ENCODE data around the gene CARD11.

CARD11 gene

GRCh38 chr7:2996141-2996540, 47.5 kb downstream of the CARD11 start:
- in situ Hi-C loops (cut with HindIII; ENCODE audit: low pct_ligation_motif_present, low pct_unique_long_range_greater_than_20kb, low sequenced_read_pairs): no loop called here

GRCh38 chr7:2993868-2994267, 49.8 kb downstream of the CARD11 start:
- in situ Hi-C loops (cut with HindIII; ENCODE audit: low pct_ligation_motif_present, low pct_unique_long_range_greater_than_20kb, low sequenced_read_pairs): no loop called here
- DNase-seq: no peak

More at GRCh38 chr7:2996141-2996540, 47.5 kb downstream of the CARD11 start:
- DNase-seq: no peak

- no peak for DNase-seq
- in situ Hi-C loops (cut with HindIII; ENCODE audit: low pct_ligation_motif_present, low pct_unique_long_range_greater_than_20kb, low sequenced_read_pairs): no loop called here
Measured at GRCh38 chr7:2993396-2993795, 50.3 kb downstream of the CARD11 start.

- in situ Hi-C loops (cut with HindIII; ENCODE audit: low pct_ligation_motif_present, low pct_unique_long_range_greater_than_20kb, low sequenced_read_pairs): no loop called here
- DNase-seq: no peak
Measured at GRCh38 chr7:2990949-2991470, 52.7 kb downstream of the CARD11 start.

- no peak for DNase-seq
- in situ Hi-C loops (cut with HindIII; ENCODE audit: low pct_ligation_motif_present, low pct_unique_long_range_greater_than_20kb, low sequenced_read_pairs): no loop called here
Measured at GRCh38 chr7:2986561-2986960, 57.1 kb downstream of the CARD11 start.

- in situ Hi-C loops (cut with HindIII; ENCODE audit: low pct_ligation_motif_present, low pct_unique_long_range_greater_than_20kb, low sequenced_read_pairs): no loop called here
- no peak for DNase-seq
Measured at GRCh38 chr7:2985866-2986265, 57.8 kb downstream of the CARD11 start.

GRCh38 chr7:2984091-2984490, 59.6 kb downstream of the CARD11 start:
- no peak for DNase-seq
- in situ Hi-C loops (cut with HindIII; ENCODE audit: low pct_ligation_motif_present, low pct_unique_long_range_greater_than_20kb, low sequenced_read_pairs): no loop called here

GRCh38 chr7:2983586-2983985, 60.1 kb downstream of the CARD11 start:
- DNase-seq: no peak
- in situ Hi-C loops (cut with HindIII; ENCODE audit: low pct_ligation_motif_present, low pct_unique_long_range_greater_than_20kb, low sequenced_read_pairs): no loop called here

- DNase-seq: no peak
- in situ Hi-C loops (cut with HindIII; ENCODE audit: low pct_ligation_motif_present, low pct_unique_long_range_greater_than_20kb, low sequenced_read_pairs): no loop called here
Measured at GRCh38 chr7:2982831-2983230, 60.8 kb downstream of the CARD11 start.

- in situ Hi-C loops (cut with HindIII; ENCODE audit: low pct_ligation_motif_present, low pct_unique_long_range_greater_than_20kb, low sequenced_read_pairs): no loop called here
- DNase-seq: no peak
Measured at GRCh38 chr7:2982401-2982800, 61.3 kb downstream of the CARD11 start.

GRCh38 chr7:2981103-2981480, 62.6 kb downstream of the CARD11 start:
- in situ Hi-C loops (cut with HindIII; ENCODE audit: low pct_ligation_motif_present, low pct_unique_long_range_greater_than_20kb, low sequenced_read_pairs): no loop called here
- no peak for DNase-seq

- in situ Hi-C loops (cut with HindIII; ENCODE audit: low pct_ligation_motif_present, low pct_unique_long_range_greater_than_20kb, low sequenced_read_pairs): no loop called here
Measured at GRCh38 chr7:2980401-2981102, 63.1 kb downstream of the CARD11 start.

GRCh38 chr7:2979951-2980350, 63.7 kb downstream of the CARD11 start:
- in situ Hi-C loops (cut with HindIII; ENCODE audit: low pct_ligation_motif_present, low pct_unique_long_range_greater_than_20kb, low sequenced_read_pairs): no loop called here
- DNase-seq: no peak

More at GRCh38 chr7:2980401-2981102, 63.1 kb downstream of the CARD11 start:
- DNase-seq: no peak

- in situ Hi-C loops (cut with HindIII; ENCODE audit: low pct_ligation_motif_present, low pct_unique_long_range_greater_than_20kb, low sequenced_read_pairs): no loop called here
- no peak for DNase-seq
Measured at GRCh38 chr7:2979201-2979631, 64.5 kb downstream of the CARD11 start.

- no peak for DNase-seq
- in situ Hi-C loops (cut with HindIII; ENCODE audit: low pct_ligation_motif_present, low pct_unique_long_range_greater_than_20kb, low sequenced_read_pairs): no loop called here
Measured at GRCh38 chr7:2978408-2978807, 65.3 kb downstream of the CARD11 start.

- in situ Hi-C loops (cut with HindIII; ENCODE audit: low pct_ligation_motif_present, low pct_unique_long_range_greater_than_20kb, low sequenced_read_pairs): no loop called here
- DNase-seq: no peak
Measured at GRCh38 chr7:2975821-2976371, 67.8 kb downstream of the CARD11 start.

GRCh38 chr7:2974093-2974819, 69.4 kb downstream of the CARD11 start:
- in situ Hi-C loops (cut with HindIII; ENCODE audit: low pct_ligation_motif_present, low pct_unique_long_range_greater_than_20kb, low sequenced_read_pairs): no loop called here
- DNase-seq: no peak

- DNase-seq: no peak
- in situ Hi-C loops (cut with HindIII; ENCODE audit: low pct_ligation_motif_present, low pct_unique_long_range_greater_than_20kb, low sequenced_read_pairs): no loop called here
Measured at GRCh38 chr7:2972835-2973161, 70.9 kb downstream of the CARD11 start.

- no peak for DNase-seq
- in situ Hi-C loops (cut with HindIII; ENCODE audit: low pct_ligation_motif_present, low pct_unique_long_range_greater_than_20kb, low sequenced_read_pairs): no loop called here
Measured at GRCh38 chr7:2971914-2972834, 71.5 kb downstream of the CARD11 start.
